HG02970 (cell line): ENCODE measurements around the gene ENGASE.

Experiments used
- ATAC-seq: cut with Tn5 transposase; IDR thresholded peaks from one replicate; pipeline ENCODE4 v1.9.1; 2021; ENCODE audit warnings: mild to moderate bottlenecking, moderate library complexity, moderate number of reproducible peaks; ENCODE audit not compliant: unreplicated experiment, low FRiP score

The ENGASE gene

DNA sequence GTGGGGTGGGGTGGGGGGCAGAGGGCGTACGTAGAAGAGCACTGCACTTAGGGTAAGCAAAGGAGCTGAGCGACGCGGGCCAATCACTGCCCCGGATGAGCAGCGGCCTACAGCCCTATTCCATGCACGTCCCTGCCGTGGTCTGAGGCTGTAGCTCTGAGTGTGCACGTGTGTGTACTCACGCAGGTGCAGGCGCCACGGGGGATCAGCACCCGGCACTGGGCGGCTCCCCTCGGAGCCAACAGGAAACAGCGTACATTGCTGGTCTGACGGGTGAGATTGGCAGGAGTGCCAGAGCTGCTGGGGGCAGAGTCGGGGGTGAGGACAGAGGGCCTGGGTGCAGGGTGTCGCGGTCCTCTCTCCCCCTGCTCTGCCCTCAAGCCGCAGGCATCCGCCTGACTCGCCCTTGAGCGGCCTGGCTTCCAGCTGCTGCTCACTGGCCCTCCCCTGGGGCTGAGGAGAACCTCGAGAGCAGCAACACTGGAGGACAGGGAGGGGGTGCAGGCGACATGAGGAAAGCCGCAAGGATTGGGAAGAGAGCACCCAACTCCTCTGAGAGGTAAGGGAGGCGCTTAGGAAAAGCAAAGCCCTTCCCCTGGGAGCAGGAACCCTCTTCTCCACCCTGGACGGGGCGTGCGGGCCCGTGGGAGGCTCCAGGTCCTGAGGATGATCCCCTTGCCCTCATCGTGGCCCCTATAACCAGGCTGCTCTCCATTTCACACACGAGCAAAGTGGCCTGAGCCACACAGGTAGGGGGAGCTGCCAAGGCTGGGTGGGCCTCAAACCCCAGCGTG is 57.8 kb downstream of the ENGASE start:
- no peak for ATAC-seq

DNA sequence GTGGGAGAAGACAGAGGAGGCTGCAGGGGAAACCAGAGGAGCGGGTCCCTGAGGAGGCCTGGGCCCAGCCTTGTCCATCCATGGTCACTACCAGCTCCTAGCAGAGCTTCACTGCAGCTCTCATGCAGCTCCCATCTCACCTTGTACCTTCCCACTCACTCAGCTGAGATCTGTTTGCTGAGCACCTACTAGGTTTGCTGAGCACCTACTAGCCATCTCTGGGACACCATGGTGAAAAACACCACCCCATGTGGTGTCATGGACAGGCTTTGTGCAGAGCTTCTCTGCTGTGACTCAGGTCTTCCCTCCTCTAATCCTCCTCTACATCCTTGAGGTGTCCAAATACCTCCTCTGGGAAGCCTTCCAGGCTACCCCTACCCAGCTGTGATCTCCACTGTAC is 58.6 kb downstream of the ENGASE start:
- ATAC-seq, result no peak

DNA sequence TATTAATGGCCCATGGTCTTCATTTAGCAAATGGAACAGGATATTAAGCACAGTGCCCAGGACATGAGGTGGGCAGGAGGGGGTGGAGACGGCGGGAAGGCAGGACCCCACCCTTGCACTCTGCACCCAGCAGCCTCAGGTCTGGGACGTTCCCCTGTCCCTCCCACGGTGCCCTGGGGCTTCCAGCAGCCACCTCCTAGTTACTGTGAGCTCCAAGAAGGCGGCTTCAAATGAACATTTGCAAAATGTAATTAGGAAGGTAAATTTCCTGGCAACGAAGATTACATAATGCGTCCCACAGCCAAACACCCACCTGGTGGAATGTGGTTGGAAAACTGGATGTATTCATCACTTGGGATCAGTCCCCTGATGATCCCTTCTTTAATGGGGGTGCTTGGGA is 59.4 kb downstream of the ENGASE start:
- no peak for ATAC-seq

DNA sequence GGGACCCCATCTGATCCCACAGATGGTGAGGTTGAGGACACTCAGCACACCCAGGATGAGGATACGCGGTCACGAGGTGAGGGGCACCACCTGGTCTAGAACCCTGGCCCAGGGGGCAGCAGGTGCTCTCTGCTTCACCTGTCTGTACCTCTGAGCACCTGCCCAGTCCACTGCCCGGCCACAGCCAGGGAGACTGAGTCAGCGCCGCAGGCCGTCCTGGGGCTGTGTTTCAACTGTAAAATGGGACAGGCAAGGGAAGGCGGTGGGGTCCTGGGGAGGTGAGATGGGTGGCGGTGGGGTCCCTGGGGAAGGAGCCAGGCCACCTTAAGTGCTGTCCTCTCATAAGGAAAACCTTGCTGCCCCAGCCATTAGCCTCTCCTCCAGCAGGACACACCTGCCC is 60.4 kb downstream of the ENGASE start:
- ATAC-seq, result no peak

DNA sequence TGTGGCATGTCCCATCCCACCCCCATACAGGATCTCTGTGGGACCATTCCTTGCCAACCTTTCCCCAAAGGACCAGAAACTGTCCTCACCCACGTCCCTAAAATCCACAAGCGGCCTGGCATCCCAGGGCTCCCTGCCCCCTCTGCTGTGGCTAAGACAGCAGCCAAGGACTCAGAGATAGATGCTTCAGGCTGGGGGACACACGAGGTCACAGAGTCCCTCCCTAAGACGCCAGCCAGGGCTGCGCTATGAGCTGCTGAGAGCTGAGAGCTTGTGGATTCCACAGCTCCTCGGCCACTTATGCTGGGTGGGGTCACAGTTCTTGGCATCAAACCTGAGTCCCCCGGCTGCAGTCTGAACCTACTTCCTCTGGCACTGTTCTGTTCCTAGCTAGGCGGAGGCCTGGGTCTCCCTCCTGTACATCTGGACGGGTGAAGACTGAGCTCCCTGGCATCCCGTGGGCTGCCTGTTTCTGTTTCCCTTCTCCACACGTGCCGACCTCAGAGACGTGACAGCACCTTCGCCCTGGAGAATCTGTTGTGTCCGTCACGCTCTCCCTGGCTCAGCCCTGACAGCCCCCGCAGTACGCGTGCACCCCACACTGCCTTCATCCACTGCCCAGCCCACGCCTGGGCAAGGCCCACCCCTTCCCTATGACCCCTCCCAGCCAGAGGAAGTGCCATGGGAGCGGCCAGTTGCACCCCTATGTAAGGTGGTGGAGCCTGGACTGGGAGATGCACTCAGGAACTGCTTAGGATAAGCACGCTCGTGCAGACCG is 61.2 kb downstream of the ENGASE start:
- no peak for ATAC-seq
